ENCODE results near the gene OR4K5.

GRCh38 chr14:19920021-19920657, at the start of gene OR4K5:
- TF ChIP-seq CTCF (IDR thresholded peaks at IDR 0.05) (no peak), POLR2A (IDR thresholded peaks at IDR 0.05) (no peak), POLR2AphosphoS5 (IDR thresholded peaks at IDR 0.05; ENCODE audit: insufficient read depth in 1 of 2, low read depth in 1 of 2) (no peak)
